SHP77 (cell line): Measurements from ENCODE around the gene TMEM213.
"Not testable (repeated sequence)": the region's sequence is repeated elsewhere in the genome, so short reads cannot be mapped to it uniquely, and the experiment has no call there.

Source experiments
- DNase-seq, 2 experiments: peaks; one replicate each; lab custom pipeline; 2025; lab: John Stamatoyannopoulos, UW

TMEM213 gene

DNA sequence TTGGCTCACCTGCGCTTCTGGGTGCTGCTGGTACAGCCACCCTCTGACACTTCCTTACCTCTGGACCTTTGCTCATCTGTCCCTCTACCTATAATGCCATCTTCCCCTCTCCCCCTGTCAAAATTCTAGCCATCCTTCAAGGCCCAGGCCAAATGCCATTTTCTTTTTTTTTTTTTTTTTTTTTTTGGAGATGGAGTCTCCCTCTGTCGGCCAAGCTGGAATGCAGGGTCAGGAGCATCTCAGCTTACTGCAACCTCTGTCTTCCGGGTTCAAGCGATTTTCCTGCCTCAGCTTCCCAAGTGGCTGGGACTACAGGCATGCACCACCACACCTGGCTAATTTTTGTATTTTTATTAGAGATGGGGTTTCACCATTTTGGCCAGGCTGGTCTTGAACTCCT, 748 bp upstream of the TMEM213 start:
- not testable (repeated sequence) for DNase-seq

GRCh38 chr7:138798836-138799235, 1.0 kb downstream of the TMEM213 start:
- no peak for DNase-seq

DNA sequence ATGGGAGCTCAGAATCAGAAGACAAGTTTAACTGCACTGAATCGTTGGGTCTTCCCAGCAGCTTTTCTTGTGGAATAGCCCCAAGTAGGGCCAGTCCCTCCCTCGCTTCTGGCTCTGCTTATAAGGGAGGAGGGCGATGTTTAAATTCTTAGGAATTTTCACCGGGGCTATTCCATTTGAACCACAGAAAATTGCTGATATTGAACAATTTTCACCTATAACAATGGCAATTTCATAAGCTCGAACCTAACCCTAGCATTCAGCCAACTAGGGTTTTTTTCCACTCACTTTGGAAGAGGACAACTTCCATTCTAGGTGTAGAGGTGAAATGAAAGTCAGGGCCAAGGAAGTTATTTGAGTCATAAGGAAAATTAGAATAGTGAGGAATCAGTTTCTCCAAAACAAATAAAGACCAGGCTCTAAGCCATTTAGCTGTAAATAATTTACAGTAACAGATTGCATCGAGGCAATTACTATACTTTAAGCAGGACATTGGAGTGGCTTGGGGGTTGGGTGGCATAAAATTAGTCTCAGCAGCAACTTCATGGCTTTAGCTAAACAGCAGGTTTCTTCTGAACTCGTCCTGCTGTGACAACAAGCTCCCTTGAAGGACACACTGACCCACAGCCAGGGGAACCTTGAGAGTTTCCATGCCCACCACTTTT, 1.7 kb downstream of the TMEM213 start:
- DNase-seq, result no peak

DNA sequence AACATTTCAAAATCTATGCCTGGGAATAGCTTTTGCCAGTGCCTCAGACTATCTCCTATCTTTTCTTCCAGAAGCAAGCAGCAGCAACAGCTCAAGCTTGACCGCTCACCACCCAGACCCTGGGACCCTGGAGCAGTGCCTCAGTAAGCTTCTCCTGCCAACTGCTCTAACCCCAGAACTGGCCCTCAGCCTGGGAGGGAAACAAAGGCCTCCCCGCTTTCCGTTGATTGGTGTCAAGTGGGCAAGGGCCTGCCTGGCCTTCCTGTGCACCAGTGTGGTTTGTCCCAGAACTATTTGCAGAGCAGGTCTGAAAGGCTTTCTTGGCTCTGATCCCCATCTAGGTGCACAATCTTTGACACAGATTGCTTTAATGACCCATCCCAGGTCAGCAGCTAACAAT, 3.5 kb downstream of the TMEM213 start:
- no peak for DNase-seq

GRCh38 chr7:138802706-138803105, 4.9 kb downstream of the TMEM213 start:
- DNase-seq, result no peak

GRCh38 chr7:138804618-138805017, 6.8 kb downstream of the TMEM213 start:
- DNase-seq, result no peak

DNA sequence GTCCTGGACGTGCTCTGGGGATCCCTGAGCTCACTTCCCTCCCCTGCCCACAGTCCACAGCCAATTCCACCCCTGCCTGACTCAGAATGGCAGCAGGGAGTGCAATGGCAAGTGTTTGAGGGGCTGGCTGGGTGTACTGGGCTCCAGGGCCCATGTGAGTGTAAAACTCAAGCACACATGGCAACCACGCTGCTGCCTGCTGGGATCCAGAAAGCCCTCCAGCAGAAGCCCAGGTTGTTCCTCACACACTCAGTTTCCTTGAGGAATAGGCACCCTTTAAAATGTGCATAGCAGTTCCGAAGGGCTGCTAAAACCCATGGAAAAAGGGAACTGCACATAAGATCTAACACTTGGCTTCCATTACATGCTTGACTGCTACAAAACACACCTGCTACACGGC, 11.6 kb downstream of the TMEM213 start:
- no peak for DNase-seq

DNA sequence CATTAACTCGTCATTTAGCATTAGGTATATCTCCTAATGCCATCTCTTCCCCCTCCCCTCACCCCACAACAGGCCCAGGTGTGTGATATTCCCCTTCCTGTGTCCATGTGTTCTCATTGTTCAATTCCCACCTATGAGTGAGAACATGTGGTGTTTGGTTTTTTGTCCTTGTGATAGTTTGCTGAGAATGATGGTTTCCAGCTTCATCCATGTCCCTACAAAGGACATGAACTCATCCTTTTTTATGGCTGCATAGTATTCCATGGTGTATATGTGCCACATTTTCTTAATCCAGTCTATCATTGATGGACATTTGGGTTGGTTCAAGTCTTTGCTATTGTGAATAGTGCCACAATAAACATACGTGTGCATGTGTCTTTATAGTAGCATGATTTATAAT, 13.5 kb downstream of the TMEM213 start:
- DNase-seq, result not testable (repeated sequence)

- DNase-seq, result no peak
These were observed 16.2 kb downstream of the TMEM213 start for GRCh38 chr7:138813945-138814344.

DNA sequence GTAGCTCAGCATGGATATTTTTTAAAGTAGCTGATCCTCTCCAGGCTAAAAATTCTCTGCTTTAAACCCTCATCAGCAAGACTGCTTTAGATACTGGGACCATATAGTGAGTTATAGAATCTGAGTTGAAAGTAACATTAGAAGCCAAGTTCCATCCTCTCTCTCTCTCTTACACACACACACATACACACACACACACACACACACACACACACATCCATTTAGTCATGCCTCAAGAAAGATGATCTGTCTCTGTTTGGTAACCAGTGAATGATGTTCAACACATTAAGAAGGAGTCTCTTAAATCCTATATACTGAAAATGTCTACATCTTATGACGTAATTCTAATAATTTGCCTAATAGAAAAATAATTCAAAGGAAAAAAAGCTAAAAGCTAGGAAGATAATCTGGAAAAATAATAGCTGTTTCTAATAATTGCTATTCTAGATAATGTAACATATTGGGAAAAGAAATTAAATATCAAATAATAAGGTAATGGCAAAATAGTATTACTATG, 17.1 kb downstream of the TMEM213 start:
- no peak for DNase-seq

- DNase-seq, result no peak
These were observed 18.9 kb downstream of the TMEM213 start for GRCh38 chr7:138816650-138817049.

DNA sequence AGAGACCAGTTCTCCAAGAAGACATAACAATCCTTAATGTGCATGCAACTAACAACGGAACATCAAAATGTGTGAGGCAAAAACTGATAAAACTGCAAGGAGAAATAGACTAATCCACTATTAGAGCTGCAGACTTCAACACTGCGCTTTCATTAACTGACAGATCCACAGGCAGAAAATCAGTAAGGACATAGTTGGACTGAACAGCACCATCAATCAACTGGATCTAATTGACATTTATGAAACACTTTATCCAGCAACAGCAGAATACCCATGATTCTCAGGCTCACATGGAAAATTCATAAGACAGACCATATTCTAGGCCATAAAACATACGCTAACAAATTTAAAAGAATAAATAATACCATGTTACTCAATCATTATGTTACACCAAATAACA, 21.8 kb downstream of the TMEM213 start:
- DNase-seq, result no peak

DNA sequence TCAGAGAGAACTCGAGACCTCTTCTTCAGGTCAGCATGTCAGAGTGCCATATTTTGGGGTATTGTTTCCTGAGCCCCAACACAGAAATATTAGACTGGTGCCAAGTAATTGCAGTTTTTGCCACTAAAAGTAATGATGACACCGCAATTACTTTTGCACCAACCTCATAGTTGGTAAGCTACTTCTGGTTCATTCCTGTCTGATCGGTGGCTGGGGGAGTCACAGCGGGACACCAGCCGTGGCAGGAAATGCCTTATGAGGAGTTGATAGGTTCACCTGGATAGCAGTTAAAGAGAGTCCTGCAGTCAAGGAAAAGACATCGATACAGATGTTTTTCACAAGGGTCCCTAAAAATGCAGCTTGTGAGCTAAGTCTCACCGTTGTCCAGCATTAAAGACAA, 24.1 kb downstream of the TMEM213 start:
- no peak for DNase-seq

DNA sequence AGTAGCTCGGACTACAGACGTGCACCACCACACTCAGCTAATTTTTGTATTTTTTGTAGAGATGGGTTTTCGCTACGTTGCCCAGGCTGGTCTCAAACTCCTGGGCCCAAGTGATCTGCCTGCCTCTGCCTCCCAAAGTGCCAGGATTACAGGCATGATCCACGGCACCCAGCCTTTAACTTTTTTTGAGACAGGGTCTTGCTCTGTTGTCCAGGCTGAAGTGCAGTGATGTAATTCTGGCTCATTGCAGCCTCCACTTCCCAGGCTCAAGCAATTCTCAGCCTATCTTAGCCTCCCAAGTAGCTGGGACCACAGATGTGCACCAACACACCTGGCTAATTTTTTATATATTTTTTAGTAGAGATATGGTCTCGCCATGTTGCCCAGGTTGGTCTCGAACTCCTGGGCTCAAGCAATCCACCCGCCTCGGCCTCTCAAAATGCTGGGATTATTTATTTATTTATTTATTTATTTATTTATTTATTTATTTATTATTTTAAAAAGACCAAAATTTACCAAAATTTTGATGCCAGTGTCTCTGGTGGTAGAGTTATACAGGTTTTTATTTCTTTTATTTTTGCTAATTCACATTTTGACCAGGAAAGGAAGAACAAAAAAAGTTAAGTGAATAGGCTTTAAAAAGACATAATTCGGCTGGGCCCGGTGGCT, 25.2 kb downstream of the TMEM213 start:
- DNase-seq, result no peak

DNA sequence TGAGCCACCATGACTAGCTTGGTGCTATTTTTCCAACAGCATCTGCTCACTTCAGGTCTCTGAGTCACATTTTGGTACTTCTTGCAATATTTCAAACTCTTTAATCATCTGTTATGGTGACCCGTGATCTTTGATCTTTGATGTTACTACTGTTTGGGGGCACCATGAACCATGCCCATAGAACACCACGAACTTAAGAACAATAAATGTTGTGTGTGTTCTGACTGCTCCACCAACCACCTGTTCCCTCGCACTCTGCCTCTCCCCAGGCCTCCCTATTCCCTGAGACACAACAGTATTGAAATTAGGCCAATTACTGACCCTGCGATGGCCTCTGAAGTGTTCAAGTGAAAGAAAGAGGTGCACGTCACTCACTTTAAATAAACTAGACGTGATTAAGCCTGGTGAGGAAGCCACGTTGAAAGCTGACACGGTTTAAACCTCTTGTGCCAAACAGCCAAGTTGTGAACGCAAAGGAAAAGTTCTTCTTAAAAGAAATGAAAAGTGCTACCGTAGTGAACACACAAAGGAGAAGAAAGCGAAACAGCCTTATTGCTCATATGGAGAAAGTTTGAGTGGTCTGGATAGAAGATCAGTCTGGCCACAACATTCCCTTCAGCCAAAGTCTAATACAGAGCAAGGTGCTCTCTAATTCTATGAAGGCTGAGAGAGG, 27.4 kb downstream of the TMEM213 start:
- DNase-seq, result no peak

GRCh38 chr7:138828302-138828701, 30.5 kb downstream of the TMEM213 start:
- DNase-seq, result no peak

DNA sequence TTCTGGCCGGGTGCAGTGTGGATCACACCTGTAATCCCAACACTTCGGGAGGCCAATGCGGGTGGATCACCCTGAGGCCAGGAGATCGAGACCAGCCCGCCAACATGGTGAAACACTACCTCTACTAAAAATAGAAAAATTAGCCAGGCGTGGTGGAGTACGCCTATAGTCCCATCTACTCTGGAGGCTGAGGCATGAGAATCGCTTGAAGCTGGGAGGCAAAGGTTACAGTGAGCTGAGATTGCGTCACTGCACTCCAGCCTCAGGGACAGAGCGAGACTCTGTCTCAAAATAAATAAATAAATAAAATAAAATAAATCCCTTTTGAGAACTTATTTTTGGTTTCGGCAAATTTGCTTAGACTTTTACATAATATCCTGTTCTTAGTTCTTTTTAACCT, 31.5 kb downstream of the TMEM213 start:
- no peak for DNase-seq

- DNase-seq, result no peak
These were observed 35.2 kb downstream of the TMEM213 start for GRCh38 chr7:138832966-138833365.

DNA sequence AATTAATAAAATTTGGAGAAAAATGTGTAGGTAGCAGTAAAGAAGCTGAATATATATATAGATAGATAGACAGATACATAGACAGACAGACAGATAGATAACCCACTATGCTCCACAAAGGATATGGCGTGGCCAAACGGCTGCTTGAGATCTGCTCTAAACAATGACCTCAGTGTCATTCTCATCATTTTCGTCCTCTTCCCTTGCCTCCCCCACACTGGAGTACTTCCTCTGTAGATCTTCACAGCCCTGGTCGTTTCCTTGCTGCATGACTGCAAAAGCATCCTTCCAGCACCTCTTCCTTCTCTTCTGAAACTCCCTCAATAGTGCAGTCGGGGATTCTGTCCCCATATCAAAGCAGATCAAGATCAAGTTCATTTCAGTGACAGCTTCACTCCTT, 35.8 kb downstream of the TMEM213 start:
- DNase-seq, result no peak

DNA sequence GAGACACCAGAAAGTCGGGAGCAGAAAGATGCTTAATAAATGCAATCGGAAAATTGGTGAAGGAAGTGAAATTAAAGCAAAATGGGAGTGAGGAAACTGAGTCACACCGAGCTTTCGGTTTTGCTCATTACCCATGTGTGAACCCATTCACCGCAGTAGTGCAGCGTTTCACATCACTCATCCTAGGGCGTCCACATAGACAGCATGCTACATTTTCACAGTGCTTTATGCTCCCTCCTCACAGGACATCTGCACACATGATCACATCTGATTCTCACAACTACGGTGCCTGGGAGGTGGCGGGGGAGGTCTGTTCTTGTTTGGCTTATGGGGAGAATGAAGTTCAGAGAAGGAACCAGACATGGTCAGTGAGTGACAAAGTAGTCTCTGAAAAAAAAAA, 36.8 kb downstream of the TMEM213 start:
- DNase-seq, result no peak

DNA sequence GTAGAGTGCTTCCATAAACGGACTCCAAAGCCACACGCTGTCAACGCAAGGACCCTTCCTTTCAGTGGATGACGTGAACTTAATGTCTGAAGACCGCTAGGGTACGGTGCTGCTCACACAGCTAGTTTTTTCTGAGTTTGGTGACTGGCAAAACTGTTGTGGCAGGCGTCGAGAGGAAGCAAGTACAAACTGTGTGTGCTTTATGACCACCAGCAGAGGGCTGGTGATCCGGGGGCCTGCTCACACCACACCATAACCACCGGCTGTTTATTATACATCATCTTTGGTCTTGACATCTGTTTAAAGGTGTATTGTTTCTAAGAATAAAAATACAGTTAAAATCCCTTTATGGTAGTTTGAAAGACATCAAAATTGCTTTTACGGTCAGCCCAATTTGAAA, 37.3 kb downstream of the TMEM213 start:
- DNase-seq, result no peak

GRCh38 chr7:138837627-138838026, 39.8 kb downstream of the TMEM213 start:
- DNase-seq, result peak; percentile 48 to 49

DNA sequence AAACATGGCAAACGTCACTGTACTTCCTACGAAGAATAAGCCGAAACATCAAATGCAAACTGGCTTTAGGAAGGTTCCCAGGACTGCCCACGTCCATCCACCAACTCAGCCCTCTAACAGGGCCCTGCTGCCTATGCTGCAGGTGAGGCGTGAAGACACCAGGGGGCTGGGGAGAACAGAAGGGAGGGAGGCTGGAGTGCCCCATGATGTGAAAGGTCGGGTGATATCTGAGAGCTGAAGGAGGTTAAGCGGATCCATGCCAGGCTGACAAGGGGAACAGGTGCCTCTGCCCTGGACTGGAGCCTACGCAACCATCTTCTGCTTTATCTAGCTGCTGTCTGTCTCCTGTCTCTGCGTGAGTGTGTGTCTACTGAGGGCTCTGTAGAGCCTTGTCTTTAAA, 40.4 kb downstream of the TMEM213 start:
- peak; percentile 39 to 62 for DNase-seq
